Natural killer cell treated with Interleukin-12 subunit alpha and Interleukin-12 subunit beta and Interleukin-15 and Interleukin-18, amount 100 ng/mL, for 72 hours (primary cell): ENCODE measurements around the gene TMEM132A. TPM values are rescaled to one million over a fixed set of nuclear protein-coding genes. Genes with fewer than 3 reads are reported as not detected.

Experiments
- ATAC-seq, 2 donors: fragments of 150-1000 bp; cut with Tn5 transposase in 1 of 2; sonication (Bioruptor Pico), chemical (Tn5 transposase) in 1 of 2; 2 replicates each; pipeline ENCODE4 v1.10.0; 2021
- DNase-seq: peaks from one replicate; pipeline ENCODE4 v3.0.0; 2022; ENCODE audit warnings: low spot score
- H3K27ac Mint-ChIP-seq, 2 donors: 1 replicate in 1 of 2; 2 replicates in 1 of 2; pipeline ENCODE4 v1.8.0; 2022; ENCODE audit warnings: mixed read lengths in 2 of 2, mild to moderate bottlenecking in 1 of 2, moderate library complexity in 1 of 2
- H3K27me3 Mint-ChIP-seq, 2 donors: 1 replicate in 1 of 2; 2 replicates in 1 of 2; pipeline ENCODE4 v1.8.0; 2022; ENCODE audit warnings: mixed read lengths in 2 of 2
- H3K36me3 Mint-ChIP-seq: one replicate; pipeline ENCODE4 v1.8.0; 2022; ENCODE audit warnings: mixed read lengths
- H3K4me1 Mint-ChIP-seq, 2 donors: 1 replicate in 1 of 2; 2 replicates in 1 of 2; pipeline ENCODE4 v1.8.0; 2022; ENCODE audit warnings: low read depth in 2 of 2, mixed read lengths in 2 of 2, mild to moderate bottlenecking in 1 of 2
- H3K4me3 Mint-ChIP-seq: one replicate; pipeline ENCODE4 v1.8.0; 2022; ENCODE audit warnings: mixed read lengths
- H3K9me3 Mint-ChIP-seq: 2 replicates; pipeline ENCODE4 v1.8.0; 2022; ENCODE audit warnings: mixed read lengths
- total RNA-seq, 2 donors: library from RNA; stranded (reverse); gene quantifications; one replicate each; pipeline ENCODE4 v1.2.3, GENCODE V29; 2022

TMEM132A gene
- total RNA-seq, 2 donors from 2014 or later: 0.10 TPM; not detected in 1

DNA sequence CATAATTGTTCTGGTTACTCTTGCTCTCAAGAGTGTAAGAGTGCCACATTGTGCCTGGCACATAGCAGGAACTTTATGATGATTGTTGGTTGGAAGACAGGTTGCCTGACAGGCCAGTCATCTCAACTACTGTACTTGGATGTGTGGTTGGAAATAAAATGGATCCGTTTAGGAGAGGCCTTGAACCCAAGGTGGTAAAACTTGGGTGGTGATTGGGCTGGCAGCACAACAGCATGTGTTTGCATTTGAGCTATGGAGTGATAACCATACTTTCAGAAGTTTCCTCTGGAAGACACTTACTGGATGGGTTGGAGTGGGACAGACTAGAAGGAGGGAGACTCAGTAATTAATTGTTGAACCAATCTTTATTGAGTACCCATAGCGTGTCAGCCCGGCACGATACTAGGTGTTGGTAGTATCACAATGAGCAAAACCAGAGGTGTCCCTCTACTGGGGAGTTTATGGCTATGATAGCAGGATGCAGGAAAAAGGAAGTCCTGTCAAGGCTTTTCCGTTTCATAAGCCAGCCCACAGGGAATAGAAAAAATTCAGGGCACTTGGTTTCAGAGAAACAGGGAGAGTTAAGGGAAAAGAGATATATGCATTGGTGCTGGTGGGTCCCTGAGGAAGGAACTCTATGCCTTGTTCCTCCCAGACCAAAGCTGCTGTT is 13.4 kb upstream of the TMEM132A start:
- ATAC-seq: no peak
- Mint-ChIP-seq H3K27ac (peak overlapping the region; percentile 9 to 96), H3K4me1 (peaks cover 40 to 41% of the 10 kb centered on the region in 2 donors)

DNA sequence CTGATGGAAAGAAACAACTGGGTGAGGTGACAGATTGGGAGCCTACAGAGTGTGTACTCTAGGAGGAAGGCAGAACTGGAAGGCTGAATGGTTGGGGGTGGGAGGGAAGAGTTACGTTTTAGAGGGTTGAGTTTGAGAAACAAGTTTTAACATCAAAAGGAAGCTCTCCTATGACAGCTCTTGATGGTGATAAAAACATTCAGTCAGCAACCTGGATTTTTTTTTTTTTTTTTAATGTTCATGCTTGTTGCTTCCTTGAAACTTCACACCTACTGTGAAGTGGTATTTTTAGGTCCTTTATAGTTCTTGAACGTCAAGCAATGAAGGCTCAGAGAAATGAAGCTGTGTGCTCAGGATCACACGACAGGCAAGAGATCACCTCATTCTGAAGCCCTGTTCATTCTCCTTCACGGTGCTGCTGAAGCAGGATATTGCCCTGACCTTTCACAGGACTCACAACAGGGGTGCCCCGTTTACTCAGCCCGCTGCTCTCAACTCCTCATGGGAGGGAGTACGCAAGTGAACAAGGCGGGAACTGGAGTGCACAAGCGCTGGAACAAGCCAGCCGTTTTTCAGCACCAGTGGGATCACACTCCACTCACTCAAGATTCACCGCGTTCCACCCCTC is 11.9 kb upstream of the TMEM132A start:
- H3K36me3 Mint-ChIP-seq: no peaks in the 10 kb centered on the region
- H3K4me3 Mint-ChIP-seq: peak overlapping the region; percentile 61
- no peaks in the 10 kb centered on the region for H3K27me3 Mint-ChIP-seq
- peak overlapping the region; percentile 89 to 96 for H3K27ac Mint-ChIP-seq
- DNase-seq: no peak
- peaks cover 42 to 47% of the 10 kb centered on the region in 2 donors for H3K4me1 Mint-ChIP-seq
- no peak for ATAC-seq
- H3K9me3 Mint-ChIP-seq: no peaks in the 10 kb centered on the region

More for the DNA sequence above, 13.4 kb upstream of the TMEM132A start:
- no peak for DNase-seq
- H3K36me3 Mint-ChIP-seq: no peaks in the 10 kb centered on the region
- no peaks in the 10 kb centered on the region for H3K9me3 Mint-ChIP-seq
- H3K4me3 Mint-ChIP-seq: no peak overlapping the region
- H3K27me3 Mint-ChIP-seq: no peaks in the 10 kb centered on the region

DNA sequence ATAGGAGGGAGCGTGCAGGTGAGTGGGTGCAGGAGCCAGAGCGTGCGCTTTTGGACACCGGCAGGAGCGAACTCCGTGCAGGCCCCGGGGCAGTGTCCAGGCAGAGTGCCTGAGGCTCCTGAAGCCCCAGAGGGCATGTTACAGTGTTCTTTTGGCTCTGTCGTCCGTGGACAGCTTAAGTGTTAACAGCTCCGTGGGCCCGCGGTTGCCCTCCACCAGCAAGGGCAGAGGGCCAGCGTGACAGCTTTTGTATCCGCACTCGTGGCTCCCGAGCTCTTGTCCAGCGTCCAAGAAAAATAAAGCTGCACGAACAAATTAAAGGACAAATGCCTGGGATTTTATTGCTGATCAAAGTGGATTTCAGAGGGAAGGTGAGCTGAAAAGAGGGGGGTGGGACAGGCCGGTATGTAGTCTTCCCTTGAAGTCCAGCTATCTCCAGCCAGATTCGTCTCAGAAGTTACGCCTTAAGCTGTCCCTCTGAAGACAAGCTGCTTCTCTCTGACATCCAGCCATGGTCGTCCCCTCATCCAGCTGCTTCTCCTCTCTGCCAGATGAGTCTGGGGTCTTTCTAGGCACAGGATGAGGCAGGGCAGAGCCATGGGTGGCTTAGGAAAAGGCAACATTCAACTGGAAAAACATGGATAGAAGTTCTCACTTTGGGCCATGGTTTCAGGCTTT is 11.3 kb upstream of the TMEM132A start:
- H3K4me1 Mint-ChIP-seq: peaks cover 42 to 48% of the 10 kb centered on the region in 2 donors
- DNase-seq: no peak
- ATAC-seq: no peak
- H3K27me3 Mint-ChIP-seq: no peaks in the 10 kb centered on the region
- H3K36me3 Mint-ChIP-seq: no peaks in the 10 kb centered on the region
- peak overlapping the region; percentile 93 for H3K4me3 Mint-ChIP-seq
- H3K9me3 Mint-ChIP-seq: no peaks in the 10 kb centered on the region
- H3K27ac Mint-ChIP-seq: peak overlapping the region; percentile 89 to 96

DNA sequence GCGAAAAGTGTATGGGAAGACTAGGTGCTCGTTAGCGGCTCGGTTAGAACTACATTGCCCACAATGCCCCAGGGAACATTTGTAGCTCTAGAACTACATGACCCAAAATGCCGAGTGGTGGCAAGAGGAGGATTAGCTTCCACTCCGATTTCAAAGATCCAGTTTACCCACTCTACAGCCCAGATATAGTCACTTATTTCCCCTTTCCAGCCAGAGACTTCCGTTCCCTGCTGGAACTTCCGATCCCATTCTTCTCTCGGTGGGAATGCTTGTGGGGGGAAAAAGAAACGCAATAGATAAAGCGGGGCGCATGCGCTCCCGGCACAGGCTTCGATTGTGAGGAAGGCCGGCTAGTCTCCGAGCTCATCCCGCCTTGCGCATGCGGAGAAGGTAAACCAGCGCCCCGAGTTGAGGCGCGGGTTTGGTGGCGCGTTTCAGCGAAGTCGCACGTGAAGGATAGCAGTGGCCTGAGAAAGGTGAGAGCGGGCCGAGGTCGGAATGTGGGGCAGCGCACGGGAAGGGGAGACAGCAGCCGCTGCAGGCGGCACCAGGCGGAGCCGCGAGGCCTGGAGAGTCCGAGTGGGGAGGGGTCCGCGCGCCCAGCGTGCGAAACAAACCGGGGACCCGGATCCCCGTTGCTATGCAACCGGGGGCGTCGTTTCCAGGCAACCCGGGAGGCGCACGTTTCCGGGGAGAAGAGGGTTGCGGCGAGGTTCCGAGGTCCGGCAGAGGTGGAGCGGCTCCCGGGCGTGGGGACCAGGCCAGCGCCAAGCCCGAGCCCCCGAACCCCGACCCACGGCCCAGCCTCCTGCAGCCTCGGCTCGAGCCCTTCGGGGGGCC is 10.2 kb upstream of the TMEM132A start, which contains the start of gene TMEM109:
TSS of gene TMEM109 (plus strand) at position 366 of the 840 bp plus-strand sequence. CDS start 5,536 bp downstream, outside the sequence.
- peak; percentile 77 to 85 for ATAC-seq
- peak; percentile 83 for DNase-seq
- H3K9me3 Mint-ChIP-seq: no peaks in the 10 kb centered on the region
- no peaks in the 10 kb centered on the region for H3K27me3 Mint-ChIP-seq
- H3K36me3 Mint-ChIP-seq: no peaks in the 10 kb centered on the region
- H3K27ac Mint-ChIP-seq: peak within 1 kb of the TSS; percentile 93 to 96
- peaks cover 45 to 48% of the 10 kb centered on the region in 2 donors for H3K4me1 Mint-ChIP-seq
- peak within 1 kb of the TSS; percentile 97 for H3K4me3 Mint-ChIP-seq

DNA sequence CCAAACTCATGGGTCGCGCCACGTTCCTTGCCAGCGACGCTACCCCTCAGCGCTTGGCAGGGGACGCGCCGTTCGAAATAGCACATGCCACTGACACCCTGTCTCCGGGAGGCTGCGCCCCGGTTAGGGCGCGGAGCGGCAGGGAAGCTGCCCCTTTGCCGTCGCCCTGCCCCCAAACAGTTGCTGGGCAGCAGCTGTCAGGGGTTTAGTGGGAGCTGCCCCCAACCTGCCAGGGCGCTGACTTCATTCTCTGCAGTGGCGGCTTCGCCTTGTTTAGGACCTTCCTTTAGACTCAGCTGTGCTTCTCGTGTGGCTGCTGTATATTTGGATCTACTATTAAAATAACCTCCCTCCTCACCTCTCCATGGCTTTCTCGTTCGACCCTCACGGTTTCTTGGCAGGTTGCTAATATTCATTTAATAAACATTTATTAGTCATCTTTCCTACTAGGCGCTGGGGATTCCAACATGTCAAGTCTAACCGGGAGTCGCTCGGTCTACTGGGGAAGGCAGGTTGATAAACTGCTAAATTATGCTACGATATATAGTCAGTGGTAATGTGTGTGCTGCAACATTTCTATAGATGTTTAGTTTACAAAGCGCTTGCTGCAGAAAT is 9.5 kb upstream of the TMEM132A start:
- H3K27me3 Mint-ChIP-seq: no peaks in the 10 kb centered on the region
- ATAC-seq (peak in 1 of 2 donors; percentile 33), DNase-seq (no peak)
- H3K36me3 Mint-ChIP-seq: no peaks in the 10 kb centered on the region
- H3K4me3 Mint-ChIP-seq: peak overlapping the region; percentile 97
- peaks cover 52% of the 10 kb centered on the region in 2 donors for H3K4me1 Mint-ChIP-seq
- peak overlapping the region; percentile 93 for H3K27ac Mint-ChIP-seq
- H3K9me3 Mint-ChIP-seq: no peaks in the 10 kb centered on the region

DNA sequence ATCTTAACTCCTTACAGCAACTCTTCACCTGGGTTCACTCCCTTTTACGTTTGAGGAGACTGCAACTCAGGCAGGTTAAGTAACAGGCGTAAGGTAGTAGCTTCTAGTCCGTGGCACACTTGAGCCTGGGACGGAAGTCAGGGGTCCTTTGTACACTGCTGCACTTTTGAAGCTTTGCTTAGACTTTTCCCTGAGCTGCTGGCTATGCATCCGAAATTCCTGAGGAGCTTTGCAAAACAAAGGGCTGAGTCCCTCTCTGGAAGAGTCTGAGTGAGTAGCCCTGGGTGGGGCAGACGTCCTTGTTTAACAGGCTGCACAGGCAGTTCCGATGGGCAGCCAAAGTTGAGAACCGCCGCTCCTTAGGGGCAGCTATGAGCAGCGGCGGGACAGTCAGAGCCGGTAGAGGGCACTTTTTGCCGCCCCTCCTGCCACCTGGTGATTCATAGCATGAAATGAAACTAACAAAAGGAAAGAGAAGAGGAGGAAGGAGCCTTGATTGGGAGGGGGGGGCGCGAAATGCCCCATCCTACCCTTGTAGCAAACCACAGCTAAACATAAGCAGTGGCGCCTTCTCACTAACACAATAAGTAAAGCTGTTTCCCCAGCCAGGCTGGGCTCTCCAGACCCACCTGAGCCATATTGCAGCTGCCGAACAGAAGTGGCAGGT is 8.9 kb upstream of the TMEM132A start:
- H3K4me1 Mint-ChIP-seq: peaks cover 52% of the 10 kb centered on the region in 2 donors
- no peaks in the 10 kb centered on the region for H3K27me3 Mint-ChIP-seq
- peak; percentile 83 for DNase-seq
- H3K9me3 Mint-ChIP-seq: no peaks in the 10 kb centered on the region
- H3K36me3 Mint-ChIP-seq: no peaks in the 10 kb centered on the region
- ATAC-seq: peak; percentile 82 to 83
- peak overlapping the region; percentile 97 for H3K4me3 Mint-ChIP-seq
- H3K27ac Mint-ChIP-seq: peak overlapping the region; percentile 93

DNA sequence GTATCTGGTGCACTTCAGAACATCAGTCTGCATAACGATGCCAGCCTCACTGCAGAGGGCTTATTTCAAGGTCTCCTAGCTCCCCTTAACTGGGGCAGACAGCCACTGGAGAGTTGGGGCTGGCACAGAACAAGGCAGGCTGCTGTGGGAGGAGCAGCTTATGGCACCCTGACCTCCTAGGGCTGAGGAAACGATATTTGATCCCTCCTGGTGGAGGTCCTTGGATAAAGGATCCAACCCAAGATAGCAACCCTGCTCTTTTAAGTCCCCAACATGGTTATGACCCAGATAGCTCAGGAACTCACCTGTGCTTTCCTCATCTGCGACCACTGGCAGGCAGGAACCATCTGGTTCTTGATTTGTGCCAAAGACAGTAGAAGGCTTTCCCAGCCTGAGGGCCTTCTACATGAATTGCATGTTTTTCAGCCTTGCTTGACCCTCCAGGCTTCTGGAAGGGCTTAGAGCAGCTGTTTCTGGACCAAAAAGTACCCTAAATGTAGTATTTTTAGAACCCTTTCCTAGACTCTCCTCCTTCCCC is 7.5 kb upstream of the TMEM132A start:
- no peak for DNase-seq
- no peaks in the 10 kb centered on the region for H3K9me3 Mint-ChIP-seq
- H3K4me1 Mint-ChIP-seq: peaks cover 51% of the 10 kb centered on the region in 2 donors
- H3K27ac Mint-ChIP-seq: peak overlapping the region; percentile 93
- peak overlapping the region; percentile 33 for H3K4me3 Mint-ChIP-seq
- no peak for ATAC-seq
- H3K27me3 Mint-ChIP-seq: no peaks in the 10 kb centered on the region
- no peaks in the 10 kb centered on the region for H3K36me3 Mint-ChIP-seq

DNA sequence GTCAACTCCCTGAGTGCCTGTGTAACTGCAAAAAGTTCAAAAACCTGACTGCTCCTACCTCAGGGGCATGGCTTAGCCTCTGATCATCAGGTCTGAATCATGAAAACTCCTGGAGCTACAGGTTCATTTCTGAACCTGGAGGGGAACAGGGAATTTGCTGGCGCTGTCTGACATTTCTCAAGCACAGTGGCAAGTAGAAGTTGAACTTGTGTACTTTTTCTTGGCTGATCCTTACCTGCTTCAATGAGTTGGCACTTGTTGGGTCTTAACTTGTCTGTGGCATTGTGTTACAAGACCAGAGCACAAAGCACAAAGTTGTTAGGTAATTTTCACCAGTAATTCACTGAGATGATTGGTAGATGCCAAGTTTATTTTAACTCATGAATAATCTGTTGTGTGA is 7.0 kb upstream of the TMEM132A start:
- Mint-ChIP-seq H3K36me3 (peaks cover 3% of the 10 kb centered on the region), H3K9me3 (no peaks in the 10 kb centered on the region), H3K4me3 (peak overlapping the region; percentile 33), H3K27ac (peak overlapping the region; percentile 81 to 93), H3K4me1 (peaks cover 46% of the 10 kb centered on the region in 2 donors), H3K27me3 (peaks cover 0 to 1% of the 10 kb centered on the region in 2 donors)
- ATAC-seq (no peak), DNase-seq (no peak)

DNA sequence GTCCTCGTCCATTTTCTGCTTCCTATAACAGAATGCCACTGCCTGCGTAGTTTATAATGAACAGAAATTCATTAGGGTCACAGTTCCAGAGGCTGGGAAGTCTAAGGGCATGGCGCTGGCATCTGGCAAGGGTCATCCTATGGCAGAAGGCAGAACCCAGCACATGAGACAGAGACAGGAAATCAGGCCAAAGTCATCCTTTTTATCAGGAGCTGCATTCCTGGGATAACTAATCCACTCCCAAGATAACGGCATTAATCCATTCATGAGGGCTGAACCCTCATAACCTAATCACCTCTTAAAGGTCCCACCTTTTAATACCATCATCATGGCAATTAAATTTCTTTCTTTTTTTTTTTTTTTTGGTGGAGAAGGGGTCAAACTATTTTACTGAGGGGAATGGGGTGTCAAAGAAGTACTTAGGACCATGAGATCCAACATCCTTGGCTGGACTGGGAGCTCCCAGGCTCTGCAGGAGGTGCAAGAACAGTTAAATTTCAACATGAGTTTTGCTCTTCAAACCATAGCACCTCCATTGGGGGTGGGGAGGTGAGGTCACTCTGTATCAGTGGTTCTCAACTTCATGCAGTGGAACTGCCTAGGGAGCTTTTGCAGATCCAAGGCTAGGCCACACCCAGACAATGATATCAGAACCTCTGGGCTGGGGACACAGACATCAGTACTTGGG is 5.9 kb upstream of the TMEM132A start:
- peaks cover 0 to 6% of the 10 kb centered on the region in 2 donors for H3K27me3 Mint-ChIP-seq
- H3K36me3 Mint-ChIP-seq: peaks cover 7% of the 10 kb centered on the region
- H3K27ac Mint-ChIP-seq: no peak overlapping the region
- H3K4me1 Mint-ChIP-seq: peaks cover 40 to 43% of the 10 kb centered on the region in 2 donors
- no peak for DNase-seq
- no peak overlapping the region for H3K4me3 Mint-ChIP-seq
- no peak for ATAC-seq
- no peaks in the 10 kb centered on the region for H3K9me3 Mint-ChIP-seq

DNA sequence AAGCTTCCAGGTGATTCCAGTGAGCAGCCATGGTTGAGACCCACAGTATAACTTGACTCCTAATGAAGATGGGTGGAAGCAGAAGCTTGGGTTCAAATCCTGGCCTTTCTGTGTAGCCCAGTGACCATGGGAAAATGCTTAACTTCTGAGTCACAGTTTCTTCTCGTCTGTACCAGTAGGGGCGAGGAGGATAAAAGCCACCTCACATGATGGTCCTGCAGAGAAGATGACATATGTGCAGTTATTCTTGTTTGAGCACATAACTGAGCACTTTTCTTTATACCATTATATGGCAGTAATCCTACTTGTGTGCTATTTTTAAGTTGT is 5.4 kb upstream of the TMEM132A start:
- no peaks in the 10 kb centered on the region for H3K9me3 Mint-ChIP-seq
- H3K27me3 Mint-ChIP-seq: peaks cover 0 to 6% of the 10 kb centered on the region in 2 donors
- no peak overlapping the region for H3K4me3 Mint-ChIP-seq
- peaks cover 35 to 39% of the 10 kb centered on the region in 2 donors for H3K4me1 Mint-ChIP-seq
- no peak overlapping the region for H3K27ac Mint-ChIP-seq
- DNase-seq (no peak), ATAC-seq (no peak)
- peaks cover 7% of the 10 kb centered on the region for H3K36me3 Mint-ChIP-seq

DNA sequence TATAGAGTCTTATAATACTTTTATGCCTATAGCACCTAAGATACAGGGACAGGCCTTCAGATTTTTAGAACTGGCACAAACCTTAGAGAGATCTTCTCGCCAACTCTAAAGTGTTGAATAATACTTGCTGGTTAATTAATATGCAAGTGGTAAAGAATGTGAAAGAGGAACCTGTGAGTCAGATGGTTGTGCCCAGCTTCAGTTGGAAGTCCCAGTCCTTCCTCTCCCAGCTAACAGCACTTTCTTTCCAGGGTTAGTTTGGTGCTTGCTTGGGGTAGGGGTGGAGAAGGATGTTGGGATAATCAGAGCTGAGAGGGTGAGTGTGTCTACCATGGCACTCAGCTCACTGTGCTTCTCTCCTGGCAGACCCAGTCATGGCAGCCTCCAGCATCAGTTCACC is 4.9 kb upstream of the TMEM132A start:
- H3K36me3 Mint-ChIP-seq: peaks cover 7% of the 10 kb centered on the region
- no peak overlapping the region for H3K27ac Mint-ChIP-seq
- H3K4me1 Mint-ChIP-seq: peaks cover 33 to 36% of the 10 kb centered on the region in 2 donors
- DNase-seq: no peak
- ATAC-seq: no peak
- H3K9me3 Mint-ChIP-seq: no peaks in the 10 kb centered on the region
- peaks cover 0 to 6% of the 10 kb centered on the region in 2 donors for H3K27me3 Mint-ChIP-seq
- H3K4me3 Mint-ChIP-seq: no peak overlapping the region

DNA sequence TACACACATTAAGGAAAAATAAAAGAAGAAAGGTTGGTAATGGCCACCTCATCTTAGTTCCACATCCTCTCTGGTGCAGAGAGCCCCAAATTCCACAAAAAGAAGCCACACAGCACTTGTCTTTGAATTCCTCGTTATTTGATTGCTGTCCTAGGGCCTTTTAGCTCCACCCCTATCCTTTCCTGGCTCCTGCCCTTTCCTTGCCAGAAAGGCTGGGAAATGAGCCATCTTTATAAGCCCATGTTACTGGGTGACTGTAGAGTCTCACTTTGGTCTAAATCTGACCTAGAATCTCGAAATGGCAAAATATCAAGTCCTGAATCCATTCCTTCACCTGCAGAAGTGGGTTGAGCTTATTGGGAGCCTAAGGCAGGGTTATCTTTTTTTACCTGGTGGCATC is 4.3 kb upstream of the TMEM132A start:
- DNase-seq: no peak
- Mint-ChIP-seq H3K27ac (no peak overlapping the region), H3K4me3 (no peak overlapping the region), H3K36me3 (peaks cover 7% of the 10 kb centered on the region), H3K27me3 (peaks cover 0 to 6% of the 10 kb centered on the region in 2 donors), H3K9me3 (no peaks in the 10 kb centered on the region), H3K4me1 (peaks cover 30 to 34% of the 10 kb centered on the region in 2 donors)
- no peak for ATAC-seq
